AG04450 (cell line): ENCODE results near the gene ABCF2. TPM values are rescaled to one million over a fixed set of nuclear protein-coding genes. Genes with fewer than 3 reads are reported as not detected.
A peak's percentile ranks its signal among the peaks of the same experiment; 100 is the strongest.

Experiments used
- CTCF ChIA-PET: fragments of 300-600, 350-600 bp; formaldehyde crosslinking; extraction: SDS; loops from one replicate; lab custom pipeline; 2022; ENCODE audit warnings: antibody characterized with exemption, inconsistent platforms; lab: Charles Lee
- POLR2A ChIA-PET: fragments of 350-600 bp; formaldehyde crosslinking; extraction: SDS; loops from one replicate; lab custom pipeline; 2021; ENCODE audit warnings: antibody characterized with exemption, inconsistent platforms; lab: Yijun Ruan, JAX
- DNase-seq: peaks from one replicate; pipeline ENCODE4 v3.0.0-alpha.2; 2011; ENCODE audit warnings: low read depth, low spot score
- H3K27ac ChIP-seq: one replicate; pipeline ENCODE4 v1.5.1; 2012; ENCODE audit warnings: low read depth, low read length, control low read depth
- H3K27me3 ChIP-seq: one replicate; pipeline ENCODE4 v1.6.0; 2012; ENCODE audit warnings: low read length; ENCODE audit not compliant: control insufficient read depth, insufficient read depth
- H3K4me3 ChIP-seq: 2 replicates; pipeline ENCODE4 v1.5.1; 2011; ENCODE audit warnings: mild to moderate bottlenecking, low read depth, low read length, control low read depth
- H3K9me3 ChIP-seq: 2 replicates; pipeline ENCODE4 v1.5.1; 2012; ENCODE audit warnings: low read length; ENCODE audit not compliant: control insufficient read depth, insufficient read depth
- CTCF ChIP-seq: IDR thresholded peaks from 2 replicates; pipeline ENCODE4 v1.5.1; 2011; ENCODE audit warnings: low read depth, low read length, control low read depth, inconsistent platforms
- polyA plus RNA-seq: library from polyadenylated mRNA; depleted of rRNA; stranded (reverse); fragments of >200 nt; gene quantifications from 2 replicates; pipeline ENCODE4 v1.2.3, GENCODE V29; 2011

ABCF2 gene
- polyA plus RNA-seq, 1 experiment: 31.0 TPM

- Histone ChIP-seq H3K9me3 (no peaks in the 10 kb centered on the region; the same call in 1 of the 2 replicates), H3K27me3 (no peaks in the 10 kb centered on the region), H3K27ac (no peak overlapping the region), H3K4me3 (no peak overlapping the region)
- TF ChIP-seq CTCF: no peak
- DNase-seq: no peak
- POLR2A ChIA-PET: interaction anchor here (0.6 kb wide), 1 partner anchor 60 kb away, joined by 4 read pairs; no protein-coding TSS in a partner anchor
- CTCF ChIA-PET: interaction anchor here (1.0 to 1.4 kb wide), 3 partner anchors 8 to 114 kb away, joined by 4 to 6 read pairs (median 4); partner anchors contain the start of gene SMARCD3
Observed at GRCh38 chr7:151237244-151238189, 10.5 kb upstream of the ABCF2 start.

- no peaks in the 10 kb centered on the region; the same call in 1 of the 2 replicates for H3K9me3 ChIP-seq
- ChIA-PET CTCF (interaction anchor here (1.0 to 4.6 kb wide), 4 partner anchors 8 to 112 kb away, joined by 4 to 29 read pairs (median 5); partner anchors contain the start of gene SMARCD3), POLR2A (no interaction called here)
- TF ChIP-seq CTCF: no peak
- no peak for DNase-seq
- no peak overlapping the region for H3K4me3 ChIP-seq
- H3K27ac ChIP-seq: no peak overlapping the region
- no peaks in the 10 kb centered on the region for H3K27me3 ChIP-seq
Observed at GRCh38 chr7:151236406-151236805, 9.4 kb upstream of the ABCF2 start.

GRCh38 chr7:151235091-151235787 lies 8.2 kb upstream of the ABCF2 start:
- Histone ChIP-seq H3K9me3 (no peaks in the 10 kb centered on the region; the same call in 1 of the 2 replicates), H3K27me3 (no peaks in the 10 kb centered on the region), H3K27ac (no peak overlapping the region), H3K4me3 (no peak overlapping the region)
- ChIA-PET CTCF (interaction anchor here (4.6 kb wide), 1 partner anchor 9 kb away, joined by 29 read pairs; no protein-coding TSS in a partner anchor), POLR2A (interaction anchor here (1.0 kb wide), 1 partner anchor 9 kb away, joined by 3 read pairs; no protein-coding TSS in a partner anchor)
- DNase-seq: no peak
- TF ChIP-seq CTCF: no peak

- H3K27me3 ChIP-seq: no peaks in the 10 kb centered on the region
- ChIA-PET POLR2A (interaction anchor here (1.0 kb wide), 1 partner anchor 12 kb away, joined by 3 read pairs; no protein-coding TSS in a partner anchor), CTCF (interaction anchor here (4.6 kb wide), 1 partner anchor 10 kb away, joined by 29 read pairs; no protein-coding TSS in a partner anchor)
- no peak overlapping the region for H3K27ac ChIP-seq
- no peak for TF ChIP-seq CTCF
- H3K4me3 ChIP-seq: peak overlapping the region; percentile 96
- DNase-seq: no peak
- no peaks in the 10 kb centered on the region; the same call in 1 of the 2 replicates for H3K9me3 ChIP-seq
Observed at GRCh38 chr7:151233804-151234203, 6.8 kb upstream of the ABCF2 start.
